ENCODE results near the gene KRTAP10-9.
"Not testable (repeated sequence)": the region's sequence is repeated elsewhere in the genome, so short reads cannot be mapped to it uniquely, and the experiment has no call there.

Gene KRTAP10-9

GRCh38 chr21:44595524-44595923 lies 31.4 kb upstream of the KRTAP10-9 start:
- DNase-seq, result no peak

DNA sequence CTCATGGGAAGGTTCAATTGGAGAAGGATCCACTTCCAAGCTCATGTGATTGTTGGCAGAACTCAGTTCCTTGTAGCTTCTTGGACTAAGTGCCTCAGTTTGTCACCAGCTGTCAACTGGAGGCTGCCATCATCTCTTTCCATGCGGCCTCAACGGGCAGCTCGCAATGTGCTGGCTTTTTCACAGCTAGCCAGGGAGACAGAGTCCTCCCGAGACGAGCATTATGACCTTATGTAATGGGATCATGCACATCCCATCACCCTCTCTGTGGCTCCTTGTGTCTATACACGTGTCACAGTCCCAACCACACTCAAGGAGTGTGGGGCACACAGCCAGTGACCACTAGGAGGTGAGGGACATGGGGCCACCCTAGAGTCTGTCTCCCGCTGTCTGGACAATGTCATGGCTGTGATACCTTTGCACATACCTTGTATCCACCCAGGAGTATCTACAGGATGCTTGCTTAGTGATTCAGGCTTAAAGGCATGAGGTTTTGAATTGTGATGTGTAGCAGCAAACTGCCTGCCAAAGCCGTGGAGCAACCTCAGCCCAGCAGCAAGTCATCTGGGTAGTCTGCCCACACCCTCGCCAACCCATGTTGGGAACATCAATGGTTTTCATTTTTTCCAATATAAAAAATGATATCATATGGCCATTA lies 30.7 kb upstream of the KRTAP10-9 start:
- DNase-seq, result no peak

GRCh38 chr21:44598061-44598460 lies 28.8 kb upstream of the KRTAP10-9 start:
- DNase-seq, result no peak

DNA sequence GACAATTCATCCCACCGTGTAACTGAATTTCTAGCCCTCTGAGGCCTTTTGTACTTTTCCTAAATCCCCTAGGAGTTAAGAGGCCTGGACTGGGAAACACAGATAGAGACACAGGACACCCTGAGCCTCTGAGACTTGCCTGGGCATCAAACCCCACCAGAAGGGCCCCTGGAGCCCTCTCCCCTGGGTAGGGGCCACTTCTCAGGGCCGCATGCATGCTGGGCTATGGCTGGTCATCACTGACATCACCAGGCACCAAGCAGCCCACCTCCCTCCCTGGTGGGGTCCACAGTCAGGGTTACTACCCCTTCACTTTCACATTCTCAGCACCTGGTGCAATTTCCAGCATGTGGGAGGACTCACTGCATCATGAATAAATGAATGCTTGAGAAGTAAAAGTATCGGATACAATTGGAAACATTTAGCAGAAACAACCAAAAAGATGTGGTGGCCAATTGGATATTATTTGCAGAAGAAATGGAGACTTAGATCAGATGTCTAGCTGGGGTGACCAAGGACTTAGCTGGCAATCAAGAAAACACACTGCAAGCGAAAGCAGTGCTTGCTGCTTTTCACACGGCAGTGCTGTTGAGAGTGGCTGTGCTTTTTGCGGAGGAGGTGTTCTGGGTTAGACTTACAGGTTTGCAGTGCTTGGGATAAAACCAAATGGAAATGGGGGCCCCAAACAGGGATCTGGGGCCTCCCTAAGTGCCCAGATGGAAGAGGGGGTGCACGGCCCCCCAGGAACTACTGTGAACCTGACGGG lies 27.4 kb upstream of the KRTAP10-9 start:
- no peak for DNase-seq

DNA sequence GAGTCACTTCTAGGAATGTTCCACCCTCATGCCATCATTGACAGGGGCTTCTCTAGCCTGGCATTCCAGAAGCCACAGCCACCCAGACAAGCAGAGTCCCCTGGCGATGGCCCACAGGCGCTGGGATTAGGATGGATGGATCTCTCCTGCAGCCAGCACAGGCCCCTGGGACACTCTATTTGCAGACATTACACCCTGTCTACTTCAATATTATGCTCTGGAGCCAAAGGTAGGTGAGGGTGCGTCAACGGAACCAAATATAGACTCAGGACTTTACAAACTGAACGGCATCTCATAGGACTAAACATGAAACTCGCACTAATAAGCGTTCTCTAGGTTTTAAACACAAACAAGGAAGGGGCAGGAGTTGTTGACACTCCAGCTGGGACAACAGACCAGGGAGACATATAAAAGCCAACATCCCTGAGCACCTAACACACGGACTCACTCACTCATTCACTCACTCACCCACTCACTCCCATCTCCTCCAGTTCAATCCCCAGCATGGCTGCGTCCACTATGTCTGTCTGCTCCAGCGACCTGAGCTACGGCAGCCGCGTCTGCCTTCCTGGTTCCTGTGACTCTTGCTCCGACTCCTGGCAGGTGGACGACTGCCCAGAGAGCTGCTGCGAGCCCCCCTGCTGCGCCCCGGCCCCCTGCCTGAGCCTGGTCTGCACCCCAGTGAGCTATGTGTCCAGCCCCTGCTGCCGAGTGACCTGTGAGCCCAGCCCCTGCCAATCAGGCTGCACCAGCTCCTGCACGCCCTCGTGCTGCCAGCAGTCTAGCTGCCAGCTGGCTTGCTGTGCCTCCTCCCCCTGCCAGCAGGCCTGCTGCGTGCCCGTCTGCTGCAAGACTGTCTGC lies 26.5 kb upstream of the KRTAP10-9 start, which contains the start of gene KRTAP10-7:
TSS of gene KRTAP10-7 (plus strand) at position 480 of the 861 bp plus-strand sequence. CDS start at position 505, 25 bp downstream.
- not testable (repeated sequence) for DNase-seq

GRCh38 chr21:44601091-44601490 lies 25.8 kb upstream of the KRTAP10-9 start:
- DNase-seq, result not testable (repeated sequence)

DNA sequence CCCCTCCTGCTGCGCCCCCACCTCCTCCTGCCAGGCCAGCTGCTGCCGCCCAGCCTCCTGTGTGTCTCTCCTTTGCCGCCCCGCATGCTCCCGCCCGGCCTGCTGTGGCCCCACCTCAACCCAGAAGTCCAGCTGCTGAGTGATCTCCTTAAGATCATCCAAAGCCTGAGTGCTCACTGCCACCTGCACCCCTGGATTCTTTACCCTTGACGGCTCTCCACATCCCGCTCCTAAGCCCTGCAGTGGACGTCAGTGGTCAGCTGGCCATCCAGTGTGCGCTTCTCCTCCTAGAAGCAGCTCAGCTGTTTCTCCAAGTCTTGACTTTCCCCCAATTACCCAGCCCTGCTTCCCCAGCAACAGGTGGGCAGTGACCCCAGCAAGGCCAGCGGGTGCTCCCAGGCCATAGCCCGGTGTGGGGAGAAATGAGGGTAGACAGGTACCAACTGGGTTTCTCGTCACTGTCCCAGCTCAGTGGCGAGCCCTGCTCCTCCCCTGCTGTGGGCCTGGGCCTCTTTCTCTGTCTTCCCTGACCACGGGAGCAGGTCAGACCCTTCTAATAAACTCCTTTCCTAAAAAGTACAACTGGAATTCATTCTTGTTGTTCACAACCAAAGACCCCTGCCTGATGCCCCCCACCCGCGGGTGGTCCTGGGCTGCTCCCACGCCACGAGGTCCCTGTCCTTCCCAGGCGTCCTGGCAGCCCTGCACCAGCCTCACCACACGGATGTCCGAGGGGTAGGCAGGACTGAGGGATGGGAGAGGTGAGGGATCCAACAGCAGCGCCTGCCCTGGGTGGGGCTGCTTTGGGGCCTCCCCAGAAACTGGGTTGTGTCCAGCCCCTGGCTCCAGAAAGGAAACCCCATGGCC lies 25.1 kb upstream of the KRTAP10-9 start:
- DNase-seq, result no peak

DNA sequence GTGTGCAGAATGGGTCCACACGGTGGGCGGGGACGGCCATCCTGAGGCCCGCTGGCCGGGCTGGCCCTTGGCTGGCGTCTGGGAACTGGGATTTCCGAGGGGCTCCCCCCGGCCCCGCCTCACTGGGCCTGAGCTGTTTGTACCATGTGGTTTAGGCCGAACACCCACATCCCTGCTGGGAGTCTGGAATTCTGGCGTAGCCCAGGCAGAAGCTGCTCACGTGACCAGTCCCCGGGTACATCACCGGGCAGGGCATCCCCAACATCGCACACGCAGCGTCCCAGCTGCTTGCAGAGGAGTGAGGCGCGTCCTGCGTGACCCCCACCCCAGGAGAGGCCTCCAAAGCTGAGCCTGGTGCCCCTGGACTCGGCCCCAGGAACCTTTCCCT lies 24.4 kb upstream of the KRTAP10-9 start:
- no peak for DNase-seq

- no peak for DNase-seq
These were observed 23.6 kb upstream of the KRTAP10-9 start for GRCh38 chr21:44603109-44603875.

GRCh38 chr21:44603911-44604310 lies 23.0 kb upstream of the KRTAP10-9 start:
- no peak for DNase-seq

DNA sequence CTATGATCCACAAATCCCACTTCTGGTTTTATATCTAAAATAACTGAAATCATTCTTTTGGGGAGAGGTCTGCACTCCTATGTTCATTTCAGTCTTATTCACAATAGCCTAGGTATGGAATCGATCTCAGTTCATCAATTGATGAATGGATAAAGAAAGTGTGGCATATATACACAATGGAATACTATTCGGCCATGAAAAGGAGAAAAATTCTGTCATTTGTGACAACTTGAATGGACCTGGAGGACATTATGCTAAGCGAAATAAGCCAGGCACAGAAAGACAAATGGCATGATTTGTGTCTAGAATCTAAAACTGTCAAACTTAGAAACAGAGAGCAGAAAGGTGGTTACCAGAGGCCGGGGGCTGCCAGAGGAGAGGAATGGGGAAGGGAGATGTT lies 20.4 kb upstream of the KRTAP10-9 start:
- DNase-seq, result no peak

DNA sequence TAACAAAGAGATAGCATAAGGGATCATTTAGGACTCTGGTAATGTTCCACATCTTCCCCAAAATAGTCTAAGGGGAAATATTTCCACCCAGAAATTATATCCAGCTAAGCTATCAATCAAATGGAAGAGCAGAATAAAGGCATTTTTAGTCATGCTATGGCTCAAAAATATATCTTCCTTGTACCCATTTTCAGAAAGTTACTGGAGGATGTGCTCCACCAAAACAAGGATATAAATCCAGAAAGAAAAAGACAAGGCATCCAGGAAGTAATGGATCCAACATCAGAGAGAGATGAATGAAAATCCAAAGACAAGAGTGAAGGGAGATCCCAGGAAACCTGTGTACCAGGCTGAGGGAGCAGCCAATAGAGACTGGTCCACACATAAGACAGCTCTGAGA lies 17.7 kb upstream of the KRTAP10-9 start:
- DNase-seq, result no peak

DNA sequence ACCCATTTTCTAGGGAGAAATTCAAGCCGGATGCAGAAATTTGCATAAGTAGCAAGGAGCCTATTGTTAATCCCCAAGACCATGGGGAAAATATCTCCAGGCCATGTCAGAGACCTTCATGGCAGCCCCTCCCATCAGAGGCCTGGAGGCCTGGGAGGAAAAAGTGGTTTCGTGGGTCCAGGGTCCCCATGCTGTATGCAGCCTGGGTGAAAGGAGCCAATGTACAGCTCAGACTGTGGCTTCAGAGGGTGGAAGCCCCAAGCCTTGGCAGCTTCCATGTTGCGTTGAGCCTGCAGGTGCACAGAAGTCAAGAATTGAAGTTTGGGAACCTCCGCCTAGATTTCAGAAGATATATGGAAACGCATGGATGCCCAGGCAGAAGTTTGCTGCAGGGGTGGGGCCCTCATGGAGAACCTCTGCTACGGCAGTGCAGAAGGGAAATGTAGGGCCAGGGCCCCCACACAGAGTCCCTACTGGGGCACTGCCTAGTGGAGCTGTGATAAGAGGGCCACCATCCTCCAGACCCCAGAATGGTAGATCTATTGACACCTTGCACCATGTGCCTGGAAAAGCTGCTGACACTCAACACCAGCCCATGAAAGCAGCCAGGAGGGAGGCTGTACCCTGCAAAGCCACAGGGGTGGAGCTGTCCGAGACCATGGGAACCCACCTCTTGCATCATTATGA lies 16.6 kb upstream of the KRTAP10-9 start:
- DNase-seq, result not testable (repeated sequence)

DNA sequence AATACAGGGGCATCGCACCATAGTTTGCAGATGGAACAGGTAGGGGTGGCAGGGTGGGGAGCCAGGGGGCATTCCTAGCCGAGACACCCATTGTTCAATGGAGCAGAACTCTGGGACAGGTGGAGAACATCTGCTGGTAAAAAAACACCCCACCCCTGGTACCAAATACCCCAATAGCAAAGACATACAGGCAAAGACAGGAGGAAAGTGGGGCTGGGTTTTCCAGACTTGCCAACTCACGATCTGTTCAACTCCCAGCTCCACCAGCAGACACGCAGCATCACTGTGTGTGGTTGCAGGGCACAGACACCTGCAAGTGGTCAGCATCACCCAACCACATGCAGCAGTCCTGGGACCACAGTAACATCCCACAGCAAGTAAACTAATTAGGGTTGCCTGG lies 15.3 kb upstream of the KRTAP10-9 start:
- DNase-seq, result no peak

- DNase-seq, result no peak
These were observed 14.8 kb upstream of the KRTAP10-9 start, which contains the start of gene KRTAP10-8 for GRCh38 chr21:44612029-44612486. Gene KRTAP10-8, plus strand, starts transcription at chr21:44612079. Its CDS starts 22 bp downstream, at chr21:44612101.

DNA sequence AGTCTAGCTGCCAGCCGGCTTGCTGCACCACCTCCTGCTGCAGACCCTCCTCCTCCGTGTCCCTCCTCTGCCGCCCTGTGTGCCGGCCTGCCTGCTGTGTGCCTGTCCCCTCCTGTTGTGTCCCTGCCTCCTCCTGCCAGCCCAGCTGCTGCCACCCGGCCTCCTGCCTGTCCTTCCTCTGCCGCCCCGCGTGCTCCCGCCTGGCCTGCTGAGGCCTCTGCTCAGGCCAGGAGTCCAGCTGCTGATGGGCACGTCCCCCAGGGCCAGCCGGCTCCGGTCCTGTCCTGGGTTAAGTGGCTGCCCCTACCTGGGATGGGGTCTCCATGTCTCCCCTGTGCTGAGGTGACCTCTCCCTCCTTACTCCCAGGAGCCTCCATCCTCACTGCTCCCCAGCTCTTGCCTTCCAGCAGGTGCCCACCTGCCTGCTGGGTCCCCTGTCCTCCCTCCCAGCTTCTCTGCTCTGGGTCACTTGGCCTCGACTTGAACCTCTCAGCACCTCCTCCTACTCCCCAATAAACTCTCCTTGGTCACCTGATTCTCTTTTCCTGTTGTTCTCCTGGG lies 14.1 kb upstream of the KRTAP10-9 start:
- no peak for DNase-seq

DNA sequence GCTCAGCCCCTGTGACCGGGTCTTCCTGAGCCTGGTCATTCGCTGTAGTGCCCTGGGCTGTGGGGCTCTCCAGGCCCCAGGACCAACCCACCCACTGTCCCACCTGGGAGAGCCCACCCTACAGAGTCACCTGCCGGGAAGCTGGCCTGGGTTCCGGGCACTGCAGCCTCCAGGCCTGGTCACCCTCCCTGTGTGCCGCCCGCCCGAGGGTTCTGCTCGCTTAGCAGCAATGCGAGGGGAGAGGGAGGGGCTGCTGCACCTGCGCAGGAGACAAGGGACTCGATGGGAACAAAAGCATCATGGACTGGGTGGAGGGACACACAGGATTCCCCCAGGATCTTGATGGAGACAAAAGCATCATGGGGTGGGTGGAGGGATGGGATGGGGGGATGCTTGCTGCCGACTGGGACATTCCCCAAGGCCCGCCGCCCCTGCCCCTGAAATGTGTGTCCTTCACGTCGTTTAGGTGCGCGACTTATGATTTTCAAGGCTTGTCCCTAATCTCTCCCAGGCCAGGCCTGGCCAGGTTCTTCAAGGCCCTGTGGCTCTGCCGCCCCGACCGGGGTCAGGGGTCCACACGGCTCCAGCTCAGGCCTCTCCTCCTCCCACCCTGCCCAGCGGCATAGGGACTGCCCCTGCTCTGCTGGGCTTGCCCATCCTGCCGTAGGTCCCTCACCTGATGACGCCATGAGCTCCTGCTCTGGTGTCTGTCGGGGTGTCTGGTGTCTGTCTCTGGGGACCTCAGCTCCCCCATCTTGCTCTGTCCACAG lies 13.3 kb upstream of the KRTAP10-9 start:
- no peak for DNase-seq

GRCh38 chr21:44614161-44614631 lies 12.7 kb upstream of the KRTAP10-9 start:
- DNase-seq, result no peak

Data from anterior cingulate cortex (tissue), 58 donors.